GM18861 (cell line): ENCODE measurements around the gene FOSB.

Source experiments
- ATAC-seq: cut with Tn5 transposase; IDR thresholded peaks from one replicate; pipeline ENCODE4 v1.9.1; 2021; ENCODE audit not compliant: unreplicated experiment

FOSB gene

DNA sequence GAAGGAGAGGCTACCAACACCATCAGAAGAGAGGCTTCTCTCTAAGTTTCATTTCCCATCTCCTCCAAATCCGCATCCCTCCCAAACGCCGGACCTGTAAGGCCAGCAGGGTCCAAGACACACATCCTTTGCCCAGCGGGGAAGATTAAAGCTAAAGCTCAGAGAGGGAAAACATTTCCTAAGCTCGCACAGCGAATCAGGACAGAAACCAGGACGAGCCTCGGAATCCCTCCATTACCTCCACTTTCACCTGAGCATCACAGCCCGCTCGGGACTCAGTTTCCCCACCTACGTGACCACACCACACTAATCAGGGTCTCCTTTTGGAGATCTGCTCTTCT is 711 bp upstream of the FOSB start:
- ATAC-seq = no peak

DNA sequence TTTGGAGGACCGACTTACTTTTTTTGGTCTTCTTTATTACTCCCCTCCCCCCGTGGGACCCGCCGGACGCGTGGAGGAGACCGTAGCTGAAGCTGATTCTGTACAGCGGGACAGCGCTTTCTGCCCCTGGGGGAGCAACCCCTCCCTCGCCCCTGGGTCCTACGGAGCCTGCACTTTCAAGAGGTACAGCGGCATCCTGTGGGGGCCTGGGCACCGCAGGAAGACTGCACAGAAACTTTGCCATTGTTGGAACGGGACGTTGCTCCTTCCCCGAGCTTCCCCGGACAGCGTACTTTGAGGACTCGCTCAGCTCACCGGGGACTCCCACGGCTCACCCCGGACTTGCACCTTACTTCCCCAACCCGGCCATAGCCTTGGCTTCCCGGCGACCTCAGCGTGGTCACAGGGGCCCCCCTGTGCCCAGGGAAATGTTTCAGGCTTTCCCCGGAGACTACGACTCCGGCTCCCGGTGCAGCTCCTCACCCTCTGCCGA is 409 bp downstream of the FOSB start:
- no peak for ATAC-seq

DNA sequence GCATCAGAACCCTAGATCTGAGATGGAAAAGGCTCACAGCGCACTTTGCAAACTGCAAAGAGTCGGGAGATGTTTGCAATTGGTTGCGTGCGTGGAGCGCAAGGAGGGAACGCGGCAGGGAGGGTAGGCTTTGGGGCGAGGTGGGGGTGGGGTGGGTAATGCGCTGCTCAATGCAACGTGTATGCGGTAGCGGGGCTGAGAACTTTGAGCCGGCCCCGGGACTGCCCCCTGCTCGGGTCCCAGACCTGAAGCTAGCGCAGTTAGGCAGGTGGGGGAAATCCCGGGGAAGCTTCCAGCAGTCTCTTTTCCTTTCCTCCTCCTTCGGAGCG is 971 bp downstream of the FOSB start:
- ATAC-seq = peak; percentile 20

DNA sequence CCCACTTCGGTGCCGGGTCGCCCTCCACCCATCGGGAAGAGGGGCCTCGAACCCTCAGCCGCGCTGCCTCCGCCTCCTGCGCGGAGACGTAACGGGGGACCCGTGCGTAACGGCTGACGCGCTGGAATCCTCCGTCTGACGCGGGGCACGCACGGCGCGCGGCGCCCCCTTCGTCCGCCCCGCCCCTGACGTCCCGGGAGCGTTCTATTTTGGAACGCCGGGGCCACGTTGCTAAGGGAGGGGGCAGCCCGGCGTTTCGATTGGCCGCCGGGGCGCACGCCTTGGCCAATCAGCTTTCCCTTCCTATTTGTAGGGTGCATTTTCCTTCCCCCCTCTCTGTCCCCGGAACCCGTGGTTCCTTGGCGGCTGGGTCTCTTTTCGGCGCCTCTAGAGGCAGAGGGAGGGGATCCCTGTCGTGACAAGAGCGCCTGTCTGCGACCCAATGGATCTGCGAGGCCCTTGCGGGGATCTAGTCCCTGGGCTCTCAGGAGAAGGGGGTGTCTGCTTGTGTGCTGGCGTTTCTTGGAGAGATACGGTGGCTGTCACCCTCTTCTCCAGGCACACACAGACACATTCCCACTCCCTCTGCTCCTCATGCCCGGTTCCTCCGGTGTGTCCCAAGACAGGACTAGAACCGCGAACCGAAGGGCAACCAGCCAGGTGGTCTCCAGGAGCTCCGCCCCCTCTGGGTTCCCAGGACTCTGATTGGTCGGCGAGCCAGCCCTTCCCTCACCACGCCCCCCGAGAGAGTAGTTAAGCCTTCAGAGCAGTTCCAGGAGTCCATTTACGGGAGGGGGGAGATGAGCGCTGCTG is 1.5 kb downstream of the FOSB start:
- peak; percentile 54 for ATAC-seq

DNA sequence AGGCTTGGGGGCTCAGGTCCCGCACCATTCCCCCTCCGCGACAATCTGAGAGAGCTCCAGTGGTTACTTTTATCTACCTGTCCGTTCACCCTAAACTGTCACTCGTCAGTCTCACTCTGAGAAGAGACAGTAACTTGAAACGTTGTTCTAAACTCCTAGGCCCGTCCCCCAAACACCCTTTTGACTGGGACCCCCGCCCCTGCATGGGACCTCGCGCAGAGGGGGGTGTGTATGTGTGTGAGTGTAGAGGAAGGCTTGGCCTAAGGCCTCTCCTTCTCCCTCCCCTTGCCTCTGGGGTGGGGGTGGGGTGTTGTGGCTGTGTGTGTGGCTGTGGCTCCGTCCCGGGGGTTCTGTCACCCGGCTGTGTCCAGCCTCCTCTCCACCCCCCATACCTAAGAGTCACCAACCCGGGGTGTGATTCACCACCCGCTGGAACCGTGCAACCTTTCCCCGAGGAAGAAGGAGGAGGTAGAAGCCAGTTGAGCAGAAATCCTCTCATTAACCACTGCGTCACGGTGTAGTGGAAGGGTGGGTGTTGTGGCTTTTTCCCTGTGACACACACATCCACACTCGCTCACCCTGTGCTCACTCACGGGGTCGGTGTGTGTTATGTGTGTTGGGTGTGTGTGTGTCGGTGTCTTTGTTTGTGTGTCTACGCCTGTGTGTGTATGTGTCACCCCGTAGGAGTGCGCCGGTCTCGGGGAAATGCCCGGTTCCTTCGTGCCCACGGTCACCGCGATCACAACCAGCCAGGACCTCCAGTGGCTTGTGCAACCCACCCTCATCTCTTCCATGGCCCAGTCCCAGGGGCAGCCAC is 2.4 kb downstream of the FOSB start:
- ATAC-seq = peak; percentile 1

DNA sequence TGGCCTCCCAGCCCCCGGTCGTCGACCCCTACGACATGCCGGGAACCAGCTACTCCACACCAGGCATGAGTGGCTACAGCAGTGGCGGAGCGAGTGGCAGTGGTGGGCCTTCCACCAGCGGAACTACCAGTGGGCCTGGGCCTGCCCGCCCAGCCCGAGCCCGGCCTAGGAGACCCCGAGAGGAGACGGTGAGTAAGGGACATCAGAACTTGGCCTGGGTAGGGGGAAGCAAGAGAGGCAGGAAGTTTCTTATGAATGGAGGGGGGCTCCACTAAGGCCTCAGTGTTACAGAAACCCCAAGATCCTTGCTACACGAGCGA is 2.9 kb downstream of the FOSB start:
- no peak for ATAC-seq

DNA sequence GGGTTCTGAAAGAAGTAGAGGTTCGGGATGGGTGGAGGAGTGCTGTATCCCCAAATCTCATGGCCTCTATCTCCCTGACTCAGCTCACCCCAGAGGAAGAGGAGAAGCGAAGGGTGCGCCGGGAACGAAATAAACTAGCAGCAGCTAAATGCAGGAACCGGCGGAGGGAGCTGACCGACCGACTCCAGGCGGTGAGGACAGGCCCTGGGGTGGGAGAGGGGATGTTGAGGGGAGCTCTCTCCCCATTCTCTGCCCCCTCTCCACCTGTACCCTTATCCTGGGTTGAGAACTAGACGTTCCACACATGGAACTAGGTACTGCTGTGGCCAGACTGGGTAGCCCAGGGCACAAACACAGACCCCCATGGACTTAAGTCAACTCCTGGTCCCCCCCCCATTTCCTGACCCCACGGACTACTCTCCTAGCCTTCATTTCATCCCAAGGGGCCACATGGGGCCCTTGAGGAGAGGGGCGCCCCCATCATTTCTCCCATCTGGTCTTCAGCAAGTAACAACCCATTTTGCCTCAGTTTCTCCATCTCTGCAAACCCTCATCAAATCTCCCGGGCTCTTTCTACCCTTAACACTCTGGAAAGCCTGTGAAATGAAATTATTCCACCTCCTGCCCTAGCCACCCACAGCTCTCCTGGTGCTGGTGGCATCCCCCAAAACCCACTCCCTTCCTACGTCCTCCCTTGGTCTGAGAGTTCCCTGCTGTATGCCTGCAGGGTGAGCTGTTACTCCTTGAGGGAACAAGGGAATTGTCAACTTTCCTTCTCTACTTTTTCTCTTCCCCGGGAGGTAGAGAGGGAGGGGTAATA is 3.5 kb downstream of the FOSB start:
- no peak for ATAC-seq

DNA sequence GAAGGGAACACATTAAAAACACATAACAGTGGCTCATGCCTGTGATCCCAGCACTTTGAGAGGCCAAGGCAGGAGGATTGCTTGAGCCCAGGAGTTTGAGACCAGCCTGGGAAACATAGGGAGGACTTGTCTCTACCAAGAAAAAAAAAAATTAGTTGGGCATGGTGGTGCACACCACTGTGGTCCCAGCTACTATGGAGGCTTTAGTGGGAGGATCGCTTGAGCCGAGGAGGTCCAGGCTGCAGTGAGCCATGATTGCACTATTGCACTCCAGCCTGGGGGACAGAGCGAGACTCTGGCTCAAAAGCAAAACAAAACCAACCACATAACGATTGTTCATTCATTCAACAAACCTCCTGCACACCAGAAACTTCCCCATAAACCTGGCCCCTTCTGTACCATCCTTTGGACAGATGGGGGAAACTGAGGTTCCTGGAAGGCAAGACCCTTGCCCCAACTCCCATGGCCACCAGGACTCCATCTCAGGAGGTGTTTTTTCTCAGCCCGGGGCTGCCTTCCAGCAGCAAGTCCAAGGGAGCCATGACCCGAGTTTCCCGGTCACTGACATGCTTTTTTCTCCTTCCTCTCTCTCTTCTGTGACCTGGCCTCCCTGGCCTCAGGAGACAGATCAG is 4.3 kb downstream of the FOSB start:
- no peak for ATAC-seq

DNA sequence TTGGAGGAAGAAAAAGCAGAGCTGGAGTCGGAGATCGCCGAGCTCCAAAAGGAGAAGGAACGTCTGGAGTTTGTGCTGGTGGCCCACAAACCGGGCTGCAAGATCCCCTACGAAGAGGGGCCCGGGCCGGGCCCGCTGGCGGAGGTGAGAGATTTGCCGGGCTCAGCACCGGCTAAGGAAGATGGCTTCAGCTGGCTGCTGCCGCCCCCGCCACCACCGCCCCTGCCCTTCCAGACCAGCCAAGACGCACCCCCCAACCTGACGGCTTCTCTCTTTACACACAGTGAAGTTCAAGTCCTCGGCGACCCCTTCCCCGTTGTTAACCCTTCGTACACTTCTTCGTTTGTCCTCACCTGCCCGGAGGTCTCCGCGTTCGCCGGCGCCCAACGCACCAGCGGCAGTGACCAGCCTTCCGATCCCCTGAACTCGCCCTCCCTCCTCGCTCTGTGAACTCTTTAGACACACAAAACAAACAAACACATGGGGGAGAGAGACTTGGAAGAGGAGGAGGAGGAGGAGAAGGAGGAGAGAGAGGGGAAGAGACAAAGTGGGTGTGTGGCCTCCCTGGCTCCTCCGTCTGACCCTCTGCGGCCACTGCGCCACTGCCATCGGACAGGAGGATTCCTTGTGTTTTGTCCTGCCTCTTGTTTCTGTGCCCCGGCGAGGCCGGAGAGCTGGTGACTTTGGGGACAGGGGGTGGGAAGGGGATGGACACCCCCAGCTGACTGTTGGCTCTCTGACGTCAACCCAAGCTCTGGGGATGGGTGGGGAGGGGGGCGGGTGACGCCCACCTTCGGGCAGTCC is 5.0 kb downstream of the FOSB start:
- no peak for ATAC-seq

DNA sequence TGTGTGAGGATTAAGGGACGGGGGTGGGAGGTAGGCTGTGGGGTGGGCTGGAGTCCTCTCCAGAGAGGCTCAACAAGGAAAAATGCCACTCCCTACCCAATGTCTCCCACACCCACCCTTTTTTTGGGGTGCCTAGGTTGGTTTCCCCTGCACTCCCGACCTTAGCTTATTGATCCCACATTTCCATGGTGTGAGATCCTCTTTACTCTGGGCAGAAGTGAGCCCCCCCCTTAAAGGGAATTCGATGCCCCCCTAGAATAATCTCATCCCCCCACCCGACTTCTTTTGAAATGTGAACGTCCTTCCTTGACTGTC is 5.5 kb downstream of the FOSB start:
- no peak for ATAC-seq

DNA sequence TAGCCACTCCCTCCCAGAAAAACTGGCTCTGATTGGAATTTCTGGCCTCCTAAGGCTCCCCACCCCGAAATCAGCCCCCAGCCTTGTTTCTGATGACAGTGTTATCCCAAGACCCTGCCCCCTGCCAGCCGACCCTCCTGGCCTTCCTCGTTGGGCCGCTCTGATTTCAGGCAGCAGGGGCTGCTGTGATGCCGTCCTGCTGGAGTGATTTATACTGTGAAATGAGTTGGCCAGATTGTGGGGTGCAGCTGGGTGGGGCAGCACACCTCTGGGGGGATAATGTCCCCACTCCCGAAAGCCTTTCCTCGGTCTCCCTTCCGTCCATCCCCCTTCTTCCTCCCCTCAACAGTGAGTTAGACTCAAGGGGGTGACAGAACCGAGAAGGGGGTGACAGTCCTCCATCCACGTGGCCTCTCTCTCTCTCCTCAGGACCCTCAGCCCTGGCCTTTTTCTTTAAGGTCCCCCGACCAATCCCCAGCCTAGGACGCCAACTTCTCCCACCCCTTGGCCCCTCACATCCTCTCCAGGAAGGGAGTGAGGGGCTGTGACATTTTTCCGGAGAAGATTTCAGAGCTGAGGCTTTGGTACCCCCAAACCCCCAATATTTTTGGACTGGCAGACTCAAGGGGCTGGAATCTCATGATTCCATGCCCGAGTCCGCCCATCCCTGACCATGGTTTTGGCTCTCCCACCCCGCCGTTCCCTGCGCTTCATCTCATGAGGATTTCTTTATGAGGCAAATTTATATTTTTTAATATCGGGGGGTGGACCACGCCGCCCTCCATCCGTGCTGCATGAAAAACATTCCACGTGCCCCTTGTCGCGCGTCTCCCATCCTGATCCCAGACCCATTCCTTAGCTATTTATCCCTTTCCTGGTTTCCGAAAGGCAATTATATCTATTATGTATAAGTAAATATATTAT is 6.1 kb downstream of the FOSB start:
- ATAC-seq = no peak

DNA sequence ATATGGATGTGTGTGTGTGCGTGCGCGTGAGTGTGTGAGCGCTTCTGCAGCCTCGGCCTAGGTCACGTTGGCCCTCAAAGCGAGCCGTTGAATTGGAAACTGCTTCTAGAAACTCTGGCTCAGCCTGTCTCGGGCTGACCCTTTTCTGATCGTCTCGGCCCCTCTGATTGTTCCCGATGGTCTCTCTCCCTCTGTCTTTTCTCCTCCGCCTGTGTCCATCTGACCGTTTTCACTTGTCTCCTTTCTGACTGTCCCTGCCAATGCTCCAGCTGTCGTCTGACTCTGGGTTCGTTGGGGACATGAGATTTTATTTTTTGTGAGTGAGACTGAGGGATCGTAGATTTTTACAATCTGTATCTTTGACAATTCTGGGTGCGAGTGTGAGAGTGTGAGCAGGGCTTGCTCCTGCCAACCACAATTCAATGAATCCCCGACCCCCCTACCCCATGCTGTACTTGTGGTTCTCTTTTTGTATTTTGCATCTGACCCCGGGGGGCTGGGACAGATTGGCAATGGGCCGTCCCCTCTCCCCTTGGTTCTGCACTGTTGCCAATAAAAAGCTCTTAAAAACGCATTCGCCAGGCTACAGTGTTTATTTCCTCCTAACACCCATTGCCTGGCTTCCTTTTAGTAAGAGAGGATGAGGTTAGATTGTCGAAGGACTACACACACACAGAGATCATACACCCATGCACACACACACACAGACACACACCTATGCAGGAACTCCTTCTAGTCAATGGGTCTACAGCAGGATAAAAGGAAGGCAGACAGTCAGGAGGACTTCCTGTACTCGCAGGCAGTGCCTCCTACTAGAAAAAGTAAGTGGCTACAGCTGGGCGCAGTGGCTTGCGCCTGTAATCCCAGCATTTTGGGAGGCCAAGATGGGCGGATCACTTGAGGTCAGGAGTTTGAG is 7.1 kb downstream of the FOSB start:
- ATAC-seq = no peak

DNA sequence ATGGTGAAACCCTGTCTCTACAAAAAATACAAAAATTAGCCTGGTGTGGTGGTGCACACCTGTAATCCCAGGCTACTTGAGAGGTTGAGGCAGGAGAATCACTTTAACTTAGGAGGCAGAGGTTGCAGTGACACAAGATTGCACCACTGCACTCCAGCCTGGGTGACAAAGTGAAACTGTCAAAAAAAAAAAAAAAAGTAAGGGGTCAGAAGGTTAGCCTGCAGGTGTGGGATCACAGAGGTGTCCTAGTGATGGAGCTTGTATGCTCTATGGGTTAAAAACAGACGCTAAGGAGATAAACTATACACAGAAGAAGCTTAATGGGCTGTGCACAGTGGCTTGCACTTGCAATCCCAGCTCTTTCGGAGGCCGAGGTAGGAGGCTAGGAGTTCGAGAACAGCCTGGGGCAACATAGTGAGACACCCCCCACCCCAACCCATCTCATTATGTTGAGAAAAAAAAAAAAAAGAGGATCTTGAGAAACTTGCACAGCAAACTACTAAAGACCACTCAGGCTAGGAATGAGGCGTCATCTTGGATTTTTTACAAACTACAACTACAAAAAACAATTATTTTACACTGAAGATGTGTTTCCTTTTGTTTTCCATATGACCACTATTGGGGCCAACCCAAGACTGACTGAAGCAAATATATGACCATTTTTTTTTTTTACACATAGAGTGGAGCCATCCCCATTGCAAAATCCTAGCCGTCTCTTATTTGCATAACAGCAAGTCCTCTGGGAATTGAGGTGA is 7.9 kb downstream of the FOSB start:
- no peak for ATAC-seq

DNA sequence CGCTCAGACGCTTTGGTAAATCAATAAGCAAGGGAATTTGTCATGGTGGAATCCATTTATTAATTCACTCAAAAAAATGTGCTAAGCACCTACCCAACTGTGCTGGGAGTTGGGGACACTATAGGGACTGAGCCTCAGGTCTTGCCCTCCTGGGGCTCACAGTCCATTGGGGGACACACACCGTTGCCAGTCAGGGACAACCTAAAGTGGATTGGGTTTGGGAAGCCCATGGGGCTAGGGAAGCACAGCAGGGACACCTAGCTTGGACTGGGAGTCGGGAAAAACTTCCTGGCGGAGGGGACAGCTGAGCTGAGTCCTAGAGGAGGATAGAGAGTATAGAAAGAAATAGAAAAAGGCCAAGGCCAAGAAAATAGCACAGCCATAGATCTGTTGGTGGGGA is 8.5 kb downstream of the FOSB start:
- no peak for ATAC-seq

DNA sequence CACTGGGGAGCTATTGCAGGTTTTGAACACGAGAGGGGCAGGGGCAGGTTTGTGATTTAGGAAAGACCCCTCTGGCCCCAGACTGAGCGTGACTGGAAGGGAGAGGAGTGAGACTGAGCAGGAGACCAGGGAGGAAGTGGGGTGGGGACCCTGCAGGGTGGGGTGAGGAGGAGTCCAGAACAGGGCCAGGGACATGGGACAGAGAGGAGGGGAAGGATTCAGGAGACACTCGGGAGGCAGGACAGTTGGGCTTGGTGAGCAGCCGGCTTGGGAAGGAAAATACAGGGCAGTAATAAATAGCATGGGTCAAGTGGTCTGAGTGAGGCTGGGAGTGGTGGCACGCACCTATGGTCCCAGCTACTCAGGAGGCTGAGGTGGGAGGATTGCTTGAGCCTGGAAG is 9.4 kb downstream of the FOSB start:
- no peak for ATAC-seq

DNA sequence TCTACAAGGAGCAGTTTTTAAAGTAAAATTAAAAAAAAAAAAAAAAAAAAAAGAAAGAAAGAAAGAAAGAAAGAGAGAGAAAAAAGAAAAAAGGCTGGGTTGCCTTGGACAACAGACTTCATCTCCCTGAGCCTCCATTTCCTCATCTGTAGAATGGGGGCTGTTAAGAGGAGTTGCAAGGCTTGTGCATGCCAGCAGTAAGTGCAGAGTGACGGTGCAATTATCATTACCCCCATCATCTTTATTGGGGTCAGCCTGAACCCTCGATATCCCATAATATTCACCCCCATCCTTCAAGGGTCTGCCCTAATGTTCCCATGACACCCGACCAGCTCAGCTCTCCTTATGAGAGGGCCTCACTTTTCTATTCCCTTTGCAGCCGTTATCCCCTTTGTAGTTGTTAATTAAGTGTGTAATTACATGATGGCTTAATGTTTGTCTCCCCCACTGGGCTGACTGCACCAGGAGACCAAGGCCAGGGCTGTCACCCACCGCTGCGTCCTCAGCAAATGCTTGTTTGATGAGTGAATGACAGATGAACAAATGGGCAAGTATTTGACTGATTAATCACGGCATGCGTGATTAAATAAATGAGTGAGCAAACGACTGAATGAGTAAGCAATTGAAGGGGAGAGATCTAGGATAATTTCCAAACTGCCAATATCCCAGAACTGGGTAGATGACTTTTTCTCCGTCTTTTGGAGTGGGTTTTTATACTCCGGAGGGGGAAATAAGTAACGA is 10.1 kb downstream of the FOSB start:
- ATAC-seq = peak; percentile 6
